GM18526 (cell line): ENCODE measurements around the gene ZBTB16.

ENCODE experiments used
- POLR2A ChIP-seq: IDR thresholded peaks from 3 replicates; pipeline ENCODE4 v1.6.1; 2011; ENCODE audit not compliant: insufficient read length; ENCODE audit errors: extremely low read depth

The ZBTB16 gene

GRCh38 chr11:114283422-114283821 lies 223.9 kb downstream of the ZBTB16 start:
- no peak for TF ChIP-seq POLR2A

GRCh38 chr11:114284021-114284420 lies 224.5 kb downstream of the ZBTB16 start:
- no peak for TF ChIP-seq POLR2A

GRCh38 chr11:114284914-114285313 lies 225.4 kb downstream of the ZBTB16 start:
- no peak for TF ChIP-seq POLR2A

- no peak for TF ChIP-seq POLR2A
Measured at GRCh38 chr11:114285599-114285998, 226.1 kb downstream of the ZBTB16 start.

DNA sequence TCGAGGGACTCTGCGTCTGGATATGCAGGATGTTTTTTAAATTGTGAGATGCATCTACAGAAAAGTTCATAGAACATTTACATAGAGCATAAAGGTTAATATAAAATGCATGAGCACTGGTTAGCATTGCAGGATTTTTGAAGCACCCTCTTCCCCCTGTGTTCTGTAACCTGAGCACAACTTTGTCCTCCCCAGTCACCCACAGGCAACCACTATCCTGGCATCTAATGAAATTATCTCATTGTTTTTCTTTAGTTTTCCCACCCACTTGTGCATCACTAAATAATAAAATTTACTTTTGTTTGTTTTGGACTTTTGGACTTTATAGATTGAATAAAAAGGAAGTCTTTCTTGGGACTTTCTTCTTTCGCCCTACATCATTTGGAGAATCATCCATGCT lies 226.7 kb downstream of the ZBTB16 start:
- no peak for TF ChIP-seq POLR2A

DNA sequence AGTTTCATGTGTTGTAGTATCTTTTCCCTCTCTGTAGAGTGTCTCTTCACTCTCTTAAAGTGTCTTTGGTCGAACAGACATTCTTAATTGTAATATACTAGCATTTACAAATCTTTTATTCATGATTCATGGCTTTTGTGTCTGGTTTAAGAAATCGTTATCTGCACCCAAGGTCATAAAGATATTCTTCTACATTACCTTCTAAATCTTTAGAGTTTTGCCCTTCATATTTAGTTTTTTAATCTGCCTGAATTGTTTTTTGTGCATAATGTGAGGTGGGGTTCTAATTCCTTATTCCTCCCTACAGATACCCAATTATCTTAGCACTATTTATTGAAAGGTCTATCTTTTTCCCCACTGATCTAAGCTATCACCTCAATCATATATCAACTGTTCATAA lies 227.6 kb downstream of the ZBTB16 start:
- no peak for TF ChIP-seq POLR2A

GRCh38 chr11:114288136-114288535 lies 228.6 kb downstream of the ZBTB16 start:
- TF ChIP-seq POLR2A, result no peak

DNA sequence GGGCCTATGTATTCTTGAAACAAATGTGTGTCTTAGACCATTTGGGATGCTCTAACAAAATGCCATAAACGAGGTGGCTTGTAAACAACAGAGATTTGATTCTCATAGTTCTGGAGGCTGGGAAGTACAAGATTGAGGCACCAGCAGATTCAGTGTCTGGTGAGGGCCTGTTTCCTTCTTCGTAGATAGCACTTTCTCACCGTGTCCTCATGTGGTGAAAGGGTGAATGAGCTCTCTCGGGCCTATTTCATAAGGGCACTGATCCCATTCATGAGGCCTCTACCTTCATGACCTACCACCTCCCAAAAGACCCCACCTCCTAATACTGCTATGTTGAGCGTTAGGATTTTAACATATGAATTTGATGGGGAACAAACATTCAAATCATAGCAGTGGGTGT lies 230.3 kb downstream of the ZBTB16 start:
- no peak for TF ChIP-seq POLR2A

- no peak for TF ChIP-seq POLR2A
Measured at GRCh38 chr11:114290503-114291235, 231.2 kb downstream of the ZBTB16 start.

GRCh38 chr11:114291381-114291780 lies 231.9 kb downstream of the ZBTB16 start:
- no peak for TF ChIP-seq POLR2A

DNA sequence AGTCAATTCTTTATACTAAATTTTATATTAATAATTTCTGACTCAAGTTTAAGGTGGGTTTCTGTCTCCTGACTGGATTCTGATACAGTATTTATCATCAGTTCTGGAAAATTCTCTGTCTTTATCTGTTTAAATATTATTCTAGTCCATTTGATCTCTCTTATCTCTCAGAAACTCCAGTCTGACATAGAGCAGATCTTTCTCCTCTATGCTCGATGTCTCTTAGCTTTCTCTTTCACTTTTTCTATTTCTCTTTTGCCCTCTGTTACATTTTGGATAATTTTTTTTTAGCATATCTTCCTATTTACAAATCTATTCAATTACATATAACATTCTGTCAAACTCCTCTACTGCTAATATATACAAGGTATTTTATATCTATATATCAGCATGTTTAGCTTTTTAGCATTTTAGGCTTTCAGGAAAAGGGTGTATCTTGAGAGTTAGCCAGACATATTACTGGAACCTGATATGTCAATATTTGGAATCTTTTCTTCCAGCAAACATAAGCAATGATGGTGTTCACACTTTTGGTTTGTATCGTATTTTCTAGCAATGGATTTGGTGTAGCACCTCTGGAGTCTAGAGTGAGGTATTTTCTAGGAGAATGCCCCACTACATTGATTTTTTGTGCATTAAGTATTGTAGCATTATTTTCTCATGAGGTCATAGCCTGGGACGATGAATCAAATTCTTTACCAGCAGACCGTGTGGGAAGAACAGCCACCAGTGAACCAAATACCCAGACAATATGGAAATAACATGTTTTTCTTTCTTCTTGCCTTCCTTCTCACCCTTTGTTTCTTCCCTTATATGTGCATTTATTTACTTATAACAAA lies 232.6 kb downstream of the ZBTB16 start:
- TF ChIP-seq POLR2A, result no peak

DNA sequence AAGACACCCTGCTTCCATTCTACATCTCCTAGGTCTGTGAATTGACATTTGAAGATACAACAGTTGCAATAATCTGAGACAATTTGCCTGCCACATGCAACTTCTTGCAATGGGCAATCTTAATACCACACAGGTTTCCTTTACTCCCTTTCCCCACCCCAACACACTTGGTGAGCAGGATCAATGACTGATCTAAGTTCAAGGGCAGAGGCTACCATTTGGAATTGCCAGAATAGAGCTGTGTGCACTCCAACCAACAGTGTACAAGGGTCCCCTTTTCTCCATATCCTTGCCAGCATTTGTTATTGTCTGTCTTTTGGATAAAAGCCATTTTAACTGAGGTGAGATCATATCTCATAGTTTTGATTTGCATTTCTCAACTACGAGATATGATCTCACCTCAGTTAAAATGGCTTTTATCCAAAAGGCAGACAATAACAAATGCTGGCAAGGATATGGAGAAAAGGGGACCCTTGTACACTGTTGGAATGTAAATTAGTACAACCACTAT lies 233.7 kb downstream of the ZBTB16 start:
- TF ChIP-seq POLR2A, result no peak

DNA sequence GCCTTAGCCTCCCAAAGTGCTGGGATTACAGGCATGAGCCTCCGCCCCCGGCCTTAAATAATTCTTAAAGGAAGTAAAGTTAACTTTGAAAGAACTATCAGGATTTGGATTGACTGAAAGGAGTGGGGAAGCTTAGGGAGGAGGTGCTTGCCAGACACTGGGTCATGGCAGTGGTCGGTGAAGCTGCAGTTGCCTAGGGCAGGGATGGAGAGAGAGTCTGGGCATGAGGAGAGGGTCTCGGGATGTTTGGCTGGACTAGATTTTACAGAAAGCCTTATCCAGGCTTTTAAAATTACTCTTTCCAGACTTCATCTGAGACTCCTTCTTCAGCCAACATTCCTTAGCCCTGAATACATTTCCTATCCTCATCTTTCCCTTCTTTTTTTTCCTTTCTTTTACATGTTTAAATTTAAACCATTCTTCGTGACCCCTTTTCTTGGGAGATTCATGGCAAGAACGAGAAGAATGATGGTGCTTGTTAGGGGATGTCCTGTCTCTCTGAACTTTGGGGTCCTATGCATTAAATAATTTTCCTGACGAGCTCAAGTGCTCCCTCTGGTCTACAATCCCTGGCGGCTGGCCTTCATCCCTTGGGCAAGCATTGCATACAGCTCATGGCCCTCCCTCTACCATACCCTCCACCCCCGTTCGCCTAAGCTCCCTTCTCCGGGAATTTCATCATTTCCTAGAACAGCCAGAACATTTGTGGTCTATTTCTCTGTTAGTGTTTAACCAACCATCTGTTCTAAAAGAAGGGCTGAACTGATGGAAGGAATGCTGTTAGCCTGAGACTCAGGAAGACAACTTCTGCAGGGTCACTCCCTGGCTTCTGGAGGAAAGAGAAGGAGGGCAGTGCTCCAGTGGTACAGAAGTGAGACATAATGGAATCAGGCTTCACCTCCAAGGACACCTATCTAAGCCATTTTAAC lies 236.4 kb downstream of the ZBTB16 start, which contains the start of gene NNMT:
Gene NNMT, plus strand, starts transcription at position 724 of the 929 bp plus-strand sequence. Its CDS starts 158 bp downstream, at position 882.
- no peak for TF ChIP-seq POLR2A

DNA sequence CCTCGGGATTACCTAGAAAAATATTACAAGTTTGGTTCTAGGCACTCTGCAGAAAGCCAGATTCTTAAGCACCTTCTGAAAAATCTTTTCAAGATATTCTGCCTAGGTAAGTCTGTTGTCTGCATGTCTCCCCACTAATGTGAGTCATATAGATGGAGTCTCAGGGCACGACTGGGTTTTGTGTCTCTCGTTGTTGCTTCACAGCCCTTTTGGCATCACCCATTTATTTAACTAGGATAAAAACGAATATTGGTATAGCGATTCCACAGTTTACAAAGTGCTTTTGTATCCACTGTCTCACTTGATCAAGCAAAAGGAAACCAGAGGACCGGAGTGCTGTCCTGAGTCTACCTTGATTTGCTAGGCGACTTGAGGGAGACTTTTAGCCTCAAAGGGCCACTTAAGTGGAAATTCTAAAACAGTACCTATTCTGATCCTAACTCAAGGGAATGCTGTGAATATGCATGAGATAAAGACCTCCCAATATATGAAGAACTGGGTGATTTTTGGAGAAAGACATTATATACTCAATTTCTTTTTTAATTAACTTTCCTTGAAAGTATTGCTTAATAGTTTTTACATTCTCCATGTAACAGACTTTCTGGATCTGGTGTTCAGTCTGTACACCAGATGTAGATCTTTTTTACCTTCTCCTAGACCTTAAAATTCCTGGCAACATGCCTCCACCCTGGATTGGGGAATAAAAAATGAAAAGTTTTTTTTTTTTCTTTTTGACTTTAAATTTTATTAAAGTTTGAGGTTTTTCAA lies 237.3 kb downstream of the ZBTB16 start:
- no peak for TF ChIP-seq POLR2A
